Cardiac septum (tissue), 1 donor: ENCODE results near the gene RNASEH1. TPM values are rescaled to one million over a fixed set of nuclear protein-coding genes. Genes with fewer than 3 reads are reported as not detected.

Source experiments
- DNase-seq: peaks from one replicate; pipeline ENCODE4 v3.0.0-alpha.2; 2020; ENCODE audit warnings: low spot score
- intact Hi-C: fragments of 100-400 bp; cut with DNase I; formaldehyde crosslinking; loops from one replicate; pipeline ENCODE4 v1.14.0; 2022
- long read RNA-seq: library from polyadenylated mRNA; unstranded; transcript quantifications from one replicate; pipeline ENCODE4 v2.0.0, GENCODE V29; 2021
- total RNA-seq: library from RNA; stranded (reverse); fragmentation: NEBNext Ultra II Directional; extraction: Animal tissue kit (Norgen Biotek cat#: 25700); gene quantifications from one replicate; pipeline ENCODE4 v1.2.1, GENCODE V29; 2021
- donor health status: DM: no; HTN: no; CAD: no.

RNASEH1 gene
- 21.4 TPM for total RNA-seq
- long read RNA-seq, transcript RNASEH1-201 (8 exons, 1,887 nt): major isoform, 61 of 74 reads
- long read RNA-seq, partial matches to known transcripts: 4 of 74 reads
- long read RNA-seq, other reads (novel, unspliced or antisense): 7 of 74 reads

GRCh38 chr2:3558205-3559014 is at the start of gene RNASEH1:
Gene RNASEH1, minus strand, starts transcription at chr2:3558333. Its CDS starts 73 bp downstream, at chr2:3558260.
- intact Hi-C loops: loop anchor here (1.0 kb wide), 3 partner anchors 17 to 179 kb away; partner anchors contain the start of genes ADI1, RPS7 and TRAPPC12

GRCh38 chr2:3606370-3607201 is 48.5 kb upstream of the RNASEH1 start:
- intact Hi-C loops: no loop called here
- DNase-seq: no peak

More at GRCh38 chr2:3558205-3559014, at the start of gene RNASEH1:
- peak; percentile 100 for DNase-seq

- intact Hi-C loops: no loop called here
- no peak for DNase-seq
Observed at GRCh38 chr2:3606028-3606369, 47.9 kb upstream of the RNASEH1 start.

- intact Hi-C loops: no loop called here
- DNase-seq: no peak
Observed at GRCh38 chr2:3604991-3605961, 47.1 kb upstream of the RNASEH1 start.

GRCh38 chr2:3604207-3604877 is 46.2 kb upstream of the RNASEH1 start:
- no peak for DNase-seq
- intact Hi-C loops: no loop called here

GRCh38 chr2:3603536-3604206 is 45.5 kb upstream of the RNASEH1 start:
- intact Hi-C loops: no loop called here
- no peak for DNase-seq

- no peak for DNase-seq
- intact Hi-C loops: no loop called here
Observed at GRCh38 chr2:3602553-3603339, 44.6 kb upstream of the RNASEH1 start.

GRCh38 chr2:3601561-3602271 is 43.6 kb upstream of the RNASEH1 start:
- no peak for DNase-seq
- intact Hi-C loops: no loop called here

- intact Hi-C loops: no loop called here
- no peak for DNase-seq
Observed at GRCh38 chr2:3600256-3600855, 42.2 kb upstream of the RNASEH1 start.

- no peak for DNase-seq
- intact Hi-C loops: no loop called here
Observed at GRCh38 chr2:3598912-3599854, 41.0 kb upstream of the RNASEH1 start.

GRCh38 chr2:3598197-3598910 is 40.2 kb upstream of the RNASEH1 start:
- intact Hi-C loops: no loop called here
- no peak for DNase-seq

GRCh38 chr2:3597567-3597966 is 39.4 kb upstream of the RNASEH1 start:
- DNase-seq: no peak
- intact Hi-C loops: no loop called here

- intact Hi-C loops: no loop called here
- no peak for DNase-seq
Observed at GRCh38 chr2:3596901-3597417, 38.8 kb upstream of the RNASEH1 start.

- intact Hi-C loops: no loop called here
- no peak for DNase-seq
Observed at GRCh38 chr2:3595985-3596384, 37.9 kb upstream of the RNASEH1 start.

- intact Hi-C loops: no loop called here
- no peak for DNase-seq
Observed at GRCh38 chr2:3595404-3595803, 37.3 kb upstream of the RNASEH1 start.
